Esophagus (tissue), 2 donors: ENCODE results near the gene DNAJC6. TPM values are rescaled to one million over a fixed set of nuclear protein-coding genes. Genes with fewer than 3 reads are reported as not detected.

Experiments
- H3K27ac ChIP-seq, 2 donors: one replicate each; pipeline ENCODE4 v1.5.1; 2013; ENCODE audit warnings: low read depth in 2 of 2, mild to moderate bottlenecking in 2 of 2, inconsistent platforms in 1 of 2, low read length in 1 of 2, moderate library complexity in 1 of 2
- H3K27me3 ChIP-seq, 2 donors: one replicate each; pipeline ENCODE4 v1.6.1; 2013; ENCODE audit warnings: low read length in 2 of 2, control low read depth in 1 of 2, mild to moderate bottlenecking in 1 of 2; ENCODE audit not compliant: insufficient read depth in 2 of 2, control insufficient read depth in 1 of 2
- H3K36me3 ChIP-seq, 2 donors: one replicate each; pipeline ENCODE4 v1.6.1; 2013; ENCODE audit warnings: low read length in 1 of 2; ENCODE audit not compliant: control insufficient read depth in 2 of 2, insufficient read depth in 2 of 2
- H3K4me1 ChIP-seq, 2 donors: one replicate each; pipeline ENCODE4 v1.6.1; 2013; ENCODE audit warnings: low read length in 1 of 2; ENCODE audit not compliant: control insufficient read depth in 2 of 2, insufficient read depth in 2 of 2
- H3K4me3 ChIP-seq, 2 donors: one replicate each; pipeline ENCODE4 v1.5.1; 2013; ENCODE audit warnings: low read length in 2 of 2, mild to moderate bottlenecking in 2 of 2, low read depth in 1 of 2, moderate library complexity in 1 of 2
- H3K9me3 ChIP-seq, 2 donors: one replicate each; pipeline ENCODE4 v1.6.1; 2013; ENCODE audit warnings: mild to moderate bottlenecking in 2 of 2, low read depth in 1 of 2, low read length in 1 of 2, moderate library complexity in 1 of 2; ENCODE audit not compliant: control insufficient read depth in 2 of 2, insufficient read depth in 1 of 2
- WGBS, 2 donors: extraction: QIAGEN DNeasy Blood & Tissue Kit; methylation state at CpG; one replicate each; pipeline ENCODE4 v1.1.7; 2013; 5-methylcytosine and 5-hydroxymethylcytosine counted together
- polyA plus RNA-seq, 2 donors: library from polyadenylated mRNA; stranded (reverse); fragments of 200-250 nt; gene quantifications; one replicate each; pipeline ENCODE4 v1.2.3, GENCODE V29; 2013
- donor health status: healthy with polysubstance abuse.
- donor health status: Bipolar disorder and iron deficiency.

Gene DNAJC6
- polyA plus RNA-seq, 2 donors = 0.06 to 0.13 TPM

DNA sequence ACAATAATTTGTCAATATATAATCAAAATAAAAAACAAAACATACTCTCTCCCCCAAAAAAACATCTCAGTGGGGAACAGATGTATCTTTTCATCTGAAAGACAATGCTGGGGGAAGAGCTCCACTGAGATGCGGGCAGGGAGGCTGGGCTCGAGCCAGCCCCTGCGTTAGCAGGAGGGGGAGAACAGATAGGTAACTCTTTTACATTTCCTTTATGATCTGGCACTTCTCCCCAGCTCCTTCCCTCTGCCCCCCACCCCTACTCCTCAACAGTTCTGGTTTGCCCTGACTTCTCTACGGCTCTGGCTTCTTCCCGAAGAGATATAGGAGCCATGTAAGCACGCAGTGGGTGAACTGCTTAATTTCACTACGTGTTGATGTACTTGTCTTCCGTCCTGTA lies 123.6 kb downstream of the DNAJC6 start:
- H3K4me1 ChIP-seq = no peaks in the 10 kb centered on the region
- no peaks in the 10 kb centered on the region for H3K9me3 ChIP-seq
- no peak overlapping the region for H3K4me3 ChIP-seq
- peaks cover 7 to 9% of the 10 kb centered on the region in 2 donors for H3K36me3 ChIP-seq
- H3K27ac ChIP-seq = no peak overlapping the region
- WGBS, 2 donors = 73 to 82% methylated on average over 8 of the region's 8 CpGs
- no peaks in the 10 kb centered on the region for H3K27me3 ChIP-seq

DNA sequence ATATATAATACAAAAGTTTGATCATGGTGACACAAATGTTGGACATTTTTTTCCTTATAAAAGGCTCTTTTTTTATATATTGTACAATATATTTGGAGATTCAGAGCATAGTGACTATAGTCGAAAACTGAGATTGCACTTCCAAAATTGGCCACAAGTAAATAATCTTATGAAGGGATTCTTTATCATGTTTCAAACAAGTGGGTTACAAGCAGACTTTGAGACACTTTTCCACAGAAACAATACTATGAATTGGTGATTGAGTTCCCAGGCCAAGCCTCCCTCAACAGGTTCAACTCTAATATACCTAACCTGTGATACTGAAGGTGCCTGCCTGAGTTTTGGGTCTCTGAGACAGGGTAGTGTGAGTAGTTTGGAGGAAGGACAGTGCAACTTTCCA lies 124.9 kb downstream of the DNAJC6 start:
- 90 to 97% methylated on average over 1 of the region's 1 CpG for WGBS, 2 donors
- Histone ChIP-seq H3K9me3 (no peaks in the 10 kb centered on the region), H3K4me1 (no peaks in the 10 kb centered on the region), H3K36me3 (peaks cover 6 to 9% of the 10 kb centered on the region in 2 donors), H3K27me3 (no peaks in the 10 kb centered on the region), H3K27ac (no peak overlapping the region), H3K4me3 (no peak overlapping the region)

DNA sequence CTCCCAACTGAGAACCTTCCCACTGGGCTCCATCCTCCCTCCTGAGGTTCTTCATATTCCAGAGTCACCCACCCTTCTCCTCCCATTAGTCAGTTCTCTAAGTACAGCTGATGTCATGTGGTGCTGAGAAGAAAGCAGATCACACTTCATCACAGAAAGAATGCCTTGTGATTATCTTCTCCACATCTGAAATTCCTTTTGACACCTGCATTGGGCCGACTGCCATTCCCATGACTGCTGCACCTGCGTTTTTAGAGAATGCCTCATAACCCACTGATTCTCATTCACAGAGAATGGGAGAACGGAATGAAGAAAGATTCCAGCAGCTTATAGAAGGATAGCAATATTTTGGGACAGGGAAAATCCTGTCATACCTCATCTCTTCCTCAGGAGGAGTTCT lies 125.4 kb downstream of the DNAJC6 start:
- no peak overlapping the region for H3K27ac ChIP-seq
- H3K4me1 ChIP-seq = no peaks in the 10 kb centered on the region
- WGBS, 2 donors = 79% methylated on average over 3 of the region's 3 CpGs
- H3K36me3 ChIP-seq = peaks cover 6 to 9% of the 10 kb centered on the region in 2 donors
- H3K27me3 ChIP-seq = no peaks in the 10 kb centered on the region
- H3K4me3 ChIP-seq = no peak overlapping the region
- H3K9me3 ChIP-seq = no peaks in the 10 kb centered on the region

- Histone ChIP-seq H3K4me3 (no peak overlapping the region), H3K4me1 (no peaks in the 10 kb centered on the region), H3K27ac (no peak overlapping the region), H3K36me3 (peaks cover 6 to 9% of the 10 kb centered on the region in 2 donors), H3K9me3 (no peaks in the 10 kb centered on the region), H3K27me3 (no peaks in the 10 kb centered on the region)
- 50 to 53% methylated on average over 2 of the region's 2 CpGs for WGBS, 2 donors
Observed at GRCh38 chr1:65435987-65436386, 126.6 kb downstream of the DNAJC6 start.

DNA sequence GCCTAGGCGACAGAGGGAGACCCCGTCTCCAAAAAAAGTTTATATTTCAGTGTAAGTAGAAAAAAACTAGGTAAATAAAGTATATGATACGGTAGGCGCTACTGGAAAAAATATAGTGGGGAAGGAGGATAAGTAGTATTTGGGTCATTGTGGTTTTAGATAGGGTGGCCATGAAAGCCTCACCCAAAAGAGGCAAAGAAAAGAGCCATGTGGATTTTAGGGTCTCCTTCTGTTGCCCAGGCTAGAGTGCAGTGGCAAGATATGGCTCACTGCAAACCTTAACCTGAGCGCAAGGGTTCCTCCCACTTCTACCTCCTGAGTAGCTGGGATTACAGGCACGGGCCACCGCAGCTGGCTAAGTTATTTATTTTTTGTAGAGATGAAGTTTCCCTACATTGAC lies 128.3 kb downstream of the DNAJC6 start:
- H3K27me3 ChIP-seq = no peaks in the 10 kb centered on the region
- peaks cover 4 to 5% of the 10 kb centered on the region in 2 donors for H3K36me3 ChIP-seq
- no peaks in the 10 kb centered on the region for H3K4me1 ChIP-seq
- 94 to 96% methylated on average over 7 of the region's 7 CpGs for WGBS, 2 donors
- no peak overlapping the region for H3K27ac ChIP-seq
- no peak overlapping the region for H3K4me3 ChIP-seq
- no peaks in the 10 kb centered on the region for H3K9me3 ChIP-seq

GRCh38 chr1:65440322-65440900 lies 131.1 kb downstream of the DNAJC6 start:
- H3K36me3 ChIP-seq = no peaks in the 10 kb centered on the region
- 89 to 90% methylated on average over 12 of the region's 12 CpGs for WGBS, 2 donors
- H3K27ac ChIP-seq = no peak overlapping the region
- no peaks in the 10 kb centered on the region for H3K4me1 ChIP-seq
- H3K4me3 ChIP-seq = no peak overlapping the region
- H3K27me3 ChIP-seq = no peaks in the 10 kb centered on the region
- H3K9me3 ChIP-seq = no peaks in the 10 kb centered on the region

- Histone ChIP-seq H3K4me3 (no peak overlapping the region), H3K9me3 (no peaks in the 10 kb centered on the region), H3K27ac (no peak overlapping the region), H3K36me3 (no peaks in the 10 kb centered on the region), H3K4me1 (no peaks in the 10 kb centered on the region), H3K27me3 (no peaks in the 10 kb centered on the region)
- 60 to 67% methylated on average over 1 of the region's 1 CpG for WGBS, 2 donors
Observed at GRCh38 chr1:65440915-65441314, 131.6 kb downstream of the DNAJC6 start.

GRCh38 chr1:65441464-65441863 lies 132.1 kb downstream of the DNAJC6 start:
- WGBS, 2 donors = 50 to 52% methylated on average over 3 of the region's 3 CpGs
- H3K27me3 ChIP-seq = no peaks in the 10 kb centered on the region

GRCh38 chr1:65442442-65442841 lies 133.1 kb downstream of the DNAJC6 start:
- Histone ChIP-seq H3K36me3 (no peaks in the 10 kb centered on the region), H3K27ac (no peak overlapping the region), H3K27me3 (no peaks in the 10 kb centered on the region), H3K4me3 (no peak overlapping the region), H3K4me1 (no peaks in the 10 kb centered on the region), H3K9me3 (no peaks in the 10 kb centered on the region)
- WGBS, 2 donors = 93 to 94% methylated on average over 1 of the region's 1 CpG

More at GRCh38 chr1:65441464-65441863, 132.1 kb downstream of the DNAJC6 start:
- Histone ChIP-seq H3K4me1 (no peaks in the 10 kb centered on the region), H3K27ac (no peak overlapping the region), H3K9me3 (no peaks in the 10 kb centered on the region), H3K36me3 (no peaks in the 10 kb centered on the region), H3K4me3 (no peak overlapping the region)

DNA sequence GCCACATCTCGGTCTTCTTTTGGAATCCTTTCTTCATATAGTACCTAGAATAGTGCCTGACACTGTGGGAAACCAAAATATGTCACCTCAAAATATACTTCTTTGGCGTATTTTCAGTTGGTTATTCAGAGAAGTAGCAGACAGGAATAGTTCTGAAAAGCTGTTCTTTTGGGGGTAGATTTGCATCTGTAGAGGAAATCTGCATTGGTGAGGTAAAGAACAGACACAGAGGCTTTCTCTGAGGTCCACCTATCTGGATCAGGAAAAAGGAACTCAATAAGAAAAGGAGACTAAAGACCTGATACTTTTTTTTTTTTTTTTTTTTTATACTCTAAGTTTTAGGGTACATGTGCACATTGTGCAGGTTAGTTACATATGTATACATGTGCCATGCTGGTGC lies 134.3 kb downstream of the DNAJC6 start:
- WGBS, 2 donors = 88 to 93% methylated on average over 2 of the region's 2 CpGs
- no peak overlapping the region for H3K27ac ChIP-seq
- H3K27me3 ChIP-seq = no peaks in the 10 kb centered on the region
- no peak overlapping the region for H3K4me3 ChIP-seq
- no peaks in the 10 kb centered on the region for H3K36me3 ChIP-seq
- no peaks in the 10 kb centered on the region for H3K9me3 ChIP-seq
- no peaks in the 10 kb centered on the region for H3K4me1 ChIP-seq
